DND-41 (cell line): ENCODE measurements around the gene LRG1.

Experiments
- ATAC-seq: fragments of 200-7000 bp; cut with Tn5 transposase; 3 replicates; pipeline ENCODE4 v1.9.1; 2021; ENCODE audit warnings: low read depth; ENCODE audit not compliant: insufficient read depth
- DNase-seq: peaks from one replicate; pipeline ENCODE4 v3.0.0-alpha.2; 2020
- H2AFZ ChIP-seq: 2 replicates; pipeline ENCODE4 v1.6.0; 2012; ENCODE audit warnings: low read depth, low read length
- H3K27ac ChIP-seq: 2 replicates; pipeline ENCODE4 v1.5.1; 2012; ENCODE audit warnings: low read length, inconsistent platforms
- H3K27me3 ChIP-seq: fragments of 200-600 bp; sonication (generic); 2 replicates; pipeline ENCODE4 v1.6.0; 2012; ENCODE audit warnings: low read length, mild to moderate bottlenecking, inconsistent platforms; ENCODE audit not compliant: insufficient read depth, poor library complexity
- H3K36me3 ChIP-seq: 2 replicates; pipeline ENCODE4 v1.5.1; 2012; ENCODE audit warnings: low read length, inconsistent platforms; ENCODE audit not compliant: insufficient read depth
- H3K4me1 ChIP-seq: 2 replicates; pipeline ENCODE4 v1.5.1; 2012; ENCODE audit warnings: mild to moderate bottlenecking, low read length; ENCODE audit not compliant: insufficient read depth
- H3K4me2 ChIP-seq: 2 replicates; pipeline ENCODE4 v1.6.0; 2012; ENCODE audit warnings: mild to moderate bottlenecking, moderate library complexity, low read length, inconsistent platforms; ENCODE audit not compliant: insufficient read depth
- H3K4me3 ChIP-seq, 2 experiments: fragments of 200-600 bp in 1 of 2; shearing (Covaris generic) in 1 of 2; 2 replicates each; pipeline ENCODE4 v1.5.1; 2012 to 2016; ENCODE audit warnings: inconsistent platforms in 2 of 2, low read length in 2 of 2, mild to moderate bottlenecking in 2 of 2, low read depth in 1 of 2, moderate library complexity in 1 of 2
- H3K79me2 ChIP-seq: 2 replicates; pipeline ENCODE4 v1.6.0; 2012; ENCODE audit warnings: low read length, inconsistent platforms; ENCODE audit not compliant: insufficient read depth
- H3K9ac ChIP-seq: 2 replicates; pipeline ENCODE4 v1.6.0; 2012; ENCODE audit warnings: low read depth, mild to moderate bottlenecking, inconsistent platforms, low read length, moderate library complexity
- H3K9me3 ChIP-seq: 2 replicates; pipeline ENCODE4 v1.5.1; 2012; ENCODE audit warnings: low read length, moderate library complexity, mild to moderate bottlenecking, inconsistent platforms; ENCODE audit not compliant: insufficient read depth, severe bottlenecking
- H4K20me1 ChIP-seq: 2 replicates; pipeline ENCODE4 v1.6.0; 2012; ENCODE audit warnings: low read length; ENCODE audit not compliant: insufficient read depth
- EZH2 ChIP-seq: IDR thresholded peaks from 3 replicates; pipeline ENCODE4 v1.6.1; 2012; ENCODE audit warnings: borderline replicate concordance, low read depth, mild to moderate bottlenecking, moderate library complexity, low read length, inconsistent platforms; ENCODE audit not compliant: severe bottlenecking
- TF ChIP-seq, protein P1 (sequence below): IDR thresholded peaks from 2 replicates; pipeline ENCODE4 v1.5.1; 2012; ENCODE audit warnings: borderline replicate concordance, low read length, moderate library complexity, mild to moderate bottlenecking; ENCODE audit not compliant: poor library complexity, severe bottlenecking; ENCODE audit errors: extremely low read depth

The LRG1 gene

DNA sequence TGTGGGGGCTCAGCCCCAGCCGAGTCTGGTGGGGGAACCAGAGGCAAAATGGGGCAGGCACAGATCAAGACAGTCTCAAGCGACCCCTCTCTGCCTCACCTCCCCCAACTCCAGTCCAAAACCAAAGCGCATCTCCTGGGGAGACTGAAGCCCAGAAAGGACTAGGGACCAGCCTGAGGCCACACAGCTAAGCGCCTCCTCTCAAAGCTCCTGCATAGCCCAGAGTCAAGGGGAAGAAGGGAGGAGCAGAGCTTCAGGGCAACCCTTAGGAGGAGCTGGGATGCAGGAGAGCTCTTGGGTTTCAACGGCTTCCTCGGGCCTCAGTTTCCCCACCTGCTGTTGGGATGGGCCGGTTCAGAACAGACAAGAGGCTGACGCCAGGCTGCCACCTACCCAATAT is 39.6 kb upstream of the LRG1 start:
- no peaks in the 10 kb centered on the region for H3K36me3 ChIP-seq

DNA sequence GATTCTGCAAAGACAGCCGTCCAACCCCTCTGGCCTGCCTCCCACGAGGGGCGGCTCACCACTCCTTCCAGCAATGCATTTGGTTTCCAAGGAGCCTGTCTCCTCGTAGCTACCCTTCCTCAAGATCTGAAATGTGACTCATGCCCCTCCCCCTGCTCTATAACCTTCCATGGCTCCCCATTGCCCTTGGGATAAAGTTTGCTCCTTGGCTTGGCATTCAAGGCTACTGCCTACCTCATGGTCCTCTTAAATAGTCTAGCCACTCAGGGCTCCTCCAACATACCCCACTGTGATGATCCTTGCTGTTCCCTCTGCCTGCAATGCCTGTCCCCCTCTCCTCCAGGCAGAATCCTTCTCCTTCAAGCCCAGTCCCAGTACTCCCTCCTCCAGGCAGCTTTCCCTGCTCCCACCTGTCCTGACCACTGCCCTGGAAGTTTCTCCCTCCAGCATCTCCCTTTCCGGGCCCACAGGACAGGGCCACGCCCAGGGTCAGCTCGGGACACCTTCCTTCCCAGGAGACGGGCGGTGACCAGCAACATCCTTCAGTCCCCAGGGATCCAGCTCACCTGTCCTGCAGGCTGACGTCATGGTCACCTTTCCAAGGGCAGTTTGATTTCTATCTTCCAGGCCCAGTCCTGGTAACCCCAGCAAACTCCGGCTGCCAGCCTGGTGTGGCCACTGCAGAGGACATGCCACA is 38.9 kb upstream of the LRG1 start:
- no peak overlapping the region for H3K4me2 ChIP-seq
- no peak overlapping the region for H3K27ac ChIP-seq
- ATAC-seq (no peak), DNase-seq (no peak)
- H3K4me3 ChIP-seq, result no peak overlapping the region
- peaks cover 4% of the 10 kb centered on the region; the same call in 1 of the 2 replicates for H3K4me1 ChIP-seq
- H4K20me1 ChIP-seq, result peaks cover 4% of the 10 kb centered on the region; the same call in 1 of the 2 replicates
- H3K79me2 ChIP-seq, result no peaks in the 10 kb centered on the region
- TF ChIP-seq EZH2, result no peak
- TF ChIP-seq, protein P1, sequence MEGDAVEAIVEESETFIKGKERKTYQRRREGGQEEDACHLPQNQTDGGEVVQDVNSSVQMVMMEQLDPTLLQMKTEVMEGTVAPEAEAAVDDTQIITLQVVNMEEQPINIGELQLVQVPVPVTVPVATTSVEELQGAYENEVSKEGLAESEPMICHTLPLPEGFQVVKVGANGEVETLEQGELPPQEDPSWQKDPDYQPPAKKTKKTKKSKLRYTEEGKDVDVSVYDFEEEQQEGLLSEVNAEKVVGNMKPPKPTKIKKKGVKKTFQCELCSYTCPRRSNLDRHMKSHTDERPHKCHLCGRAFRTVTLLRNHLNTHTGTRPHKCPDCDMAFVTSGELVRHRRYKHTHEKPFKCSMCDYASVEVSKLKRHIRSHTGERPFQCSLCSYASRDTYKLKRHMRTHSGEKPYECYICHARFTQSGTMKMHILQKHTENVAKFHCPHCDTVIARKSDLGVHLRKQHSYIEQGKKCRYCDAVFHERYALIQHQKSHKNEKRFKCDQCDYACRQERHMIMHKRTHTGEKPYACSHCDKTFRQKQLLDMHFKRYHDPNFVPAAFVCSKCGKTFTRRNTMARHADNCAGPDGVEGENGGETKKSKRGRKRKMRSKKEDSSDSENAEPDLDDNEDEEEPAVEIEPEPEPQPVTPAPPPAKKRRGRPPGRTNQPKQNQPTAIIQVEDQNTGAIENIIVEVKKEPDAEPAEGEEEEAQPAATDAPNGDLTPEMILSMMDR, result no peak
- H3K27me3 ChIP-seq, result peaks cover 35% of the 10 kb centered on the region
- H3K36me3 ChIP-seq, result no peaks in the 10 kb centered on the region
- no peaks in the 10 kb centered on the region for H3K9me3 ChIP-seq
- no peak overlapping the region for H2AFZ ChIP-seq
- no peak overlapping the region for H3K9ac ChIP-seq

More for the DNA sequence above, 39.6 kb upstream of the LRG1 start:
- H3K9me3 ChIP-seq, result no peaks in the 10 kb centered on the region
- H3K4me1 ChIP-seq, result peaks cover 8% of the 10 kb centered on the region
- H3K4me3 ChIP-seq, result no peak overlapping the region
- no peaks in the 10 kb centered on the region for H3K79me2 ChIP-seq
- TF ChIP-seq, protein P1, result no peak
- no peak for TF ChIP-seq EZH2
- H3K27ac ChIP-seq, result no peak overlapping the region
- no peak overlapping the region for H3K4me2 ChIP-seq
- DNase-seq, result no peak
- H4K20me1 ChIP-seq, result peaks cover 4% of the 10 kb centered on the region; the same call in 1 of the 2 replicates
- H3K27me3 ChIP-seq, result peaks cover 40% of the 10 kb centered on the region
- no peak overlapping the region for H3K9ac ChIP-seq
- ATAC-seq, result no peak
- no peak overlapping the region for H2AFZ ChIP-seq

DNA sequence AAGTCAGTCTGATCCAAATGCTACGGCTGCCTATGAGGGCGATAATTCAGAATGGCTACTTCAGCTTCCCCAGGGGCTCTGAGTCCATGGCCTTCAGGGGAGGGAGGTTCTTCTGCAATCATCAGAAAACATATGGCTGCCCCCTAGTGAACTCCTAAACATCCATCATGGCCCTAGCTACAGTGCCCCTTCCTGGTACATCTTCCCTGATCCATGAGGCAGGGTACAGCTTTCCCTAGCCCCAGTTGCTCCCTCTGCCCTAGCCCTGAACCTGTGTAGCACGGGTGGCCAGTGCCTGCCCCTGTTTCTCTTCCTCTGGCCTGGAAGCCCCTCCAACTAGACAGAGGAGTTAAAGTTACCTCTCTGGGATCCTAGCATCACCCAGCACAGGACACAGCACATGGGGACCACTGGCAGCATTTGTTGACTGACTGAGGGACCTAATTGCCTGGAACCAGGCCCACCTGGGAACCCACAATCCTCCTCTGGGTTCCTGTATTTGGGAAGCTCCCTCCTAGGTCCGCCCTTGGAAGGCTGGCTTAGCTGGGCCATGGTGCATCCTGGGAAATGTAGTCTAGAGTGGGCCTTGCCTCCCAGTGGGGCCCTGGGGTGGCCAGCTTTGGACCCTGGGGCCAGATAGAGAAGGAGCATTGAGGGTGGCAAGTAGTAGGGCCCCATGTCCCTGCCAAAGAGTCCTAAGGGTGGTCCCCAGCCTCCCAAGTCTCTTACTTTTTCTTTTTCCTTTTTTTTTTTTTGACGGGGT is 37.4 kb upstream of the LRG1 start:
- no peak for DNase-seq
- Histone ChIP-seq H3K4me1 (peaks cover 4% of the 10 kb centered on the region; the same call in 1 of the 2 replicates), H3K4me3 (no peak overlapping the region), H3K4me2 (no peak overlapping the region), H3K27me3 (peaks cover 28% of the 10 kb centered on the region), H3K27ac (no peak overlapping the region), H3K36me3 (no peaks in the 10 kb centered on the region), H3K9ac (no peak overlapping the region), H2AFZ (no peak overlapping the region; the same call in 1 of the 2 replicates), H3K9me3 (no peaks in the 10 kb centered on the region), H3K79me2 (no peaks in the 10 kb centered on the region), H4K20me1 (peaks cover 4% of the 10 kb centered on the region; the same call in 1 of the 2 replicates)
- TF ChIP-seq, protein P1, result no peak
- no peak for TF ChIP-seq EZH2
- ATAC-seq, result no peak
